Fibroblast of pulmonary artery (primary cell): ENCODE results near the gene TRIM15.

Experiments
- DNase-seq: peaks from one replicate; pipeline ENCODE4 v3.0.0-alpha.2; 2010; ENCODE audit warnings: low read depth
- H3K4me3 ChIP-seq: replicated peaks from 2 replicates; pipeline ENCODE4 v1.5.1; 2011; ENCODE audit warnings: low read depth, mild to moderate bottlenecking, control low read depth, low read length, moderate library complexity
- TF ChIP-seq, protein P1 (sequence below): IDR thresholded peaks from 2 replicates; pipeline ENCODE4 v1.5.1; 2011; ENCODE audit warnings: mild to moderate bottlenecking, control low read depth, low read length, inconsistent platforms; ENCODE audit errors: missing control alignments

TRIM15 gene

GRCh38 chr6:30157999-30158398 lies 5.3 kb upstream of the TRIM15 start:
- TF ChIP-seq, protein P1, sequence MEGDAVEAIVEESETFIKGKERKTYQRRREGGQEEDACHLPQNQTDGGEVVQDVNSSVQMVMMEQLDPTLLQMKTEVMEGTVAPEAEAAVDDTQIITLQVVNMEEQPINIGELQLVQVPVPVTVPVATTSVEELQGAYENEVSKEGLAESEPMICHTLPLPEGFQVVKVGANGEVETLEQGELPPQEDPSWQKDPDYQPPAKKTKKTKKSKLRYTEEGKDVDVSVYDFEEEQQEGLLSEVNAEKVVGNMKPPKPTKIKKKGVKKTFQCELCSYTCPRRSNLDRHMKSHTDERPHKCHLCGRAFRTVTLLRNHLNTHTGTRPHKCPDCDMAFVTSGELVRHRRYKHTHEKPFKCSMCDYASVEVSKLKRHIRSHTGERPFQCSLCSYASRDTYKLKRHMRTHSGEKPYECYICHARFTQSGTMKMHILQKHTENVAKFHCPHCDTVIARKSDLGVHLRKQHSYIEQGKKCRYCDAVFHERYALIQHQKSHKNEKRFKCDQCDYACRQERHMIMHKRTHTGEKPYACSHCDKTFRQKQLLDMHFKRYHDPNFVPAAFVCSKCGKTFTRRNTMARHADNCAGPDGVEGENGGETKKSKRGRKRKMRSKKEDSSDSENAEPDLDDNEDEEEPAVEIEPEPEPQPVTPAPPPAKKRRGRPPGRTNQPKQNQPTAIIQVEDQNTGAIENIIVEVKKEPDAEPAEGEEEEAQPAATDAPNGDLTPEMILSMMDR = no peak
- no peak for DNase-seq
- no peak overlapping the region for H3K4me3 ChIP-seq

GRCh38 chr6:30158475-30159040 lies 4.8 kb upstream of the TRIM15 start:
- no peak overlapping the region for H3K4me3 ChIP-seq
- no peak for DNase-seq
- TF ChIP-seq, protein P1 = no peak

DNA sequence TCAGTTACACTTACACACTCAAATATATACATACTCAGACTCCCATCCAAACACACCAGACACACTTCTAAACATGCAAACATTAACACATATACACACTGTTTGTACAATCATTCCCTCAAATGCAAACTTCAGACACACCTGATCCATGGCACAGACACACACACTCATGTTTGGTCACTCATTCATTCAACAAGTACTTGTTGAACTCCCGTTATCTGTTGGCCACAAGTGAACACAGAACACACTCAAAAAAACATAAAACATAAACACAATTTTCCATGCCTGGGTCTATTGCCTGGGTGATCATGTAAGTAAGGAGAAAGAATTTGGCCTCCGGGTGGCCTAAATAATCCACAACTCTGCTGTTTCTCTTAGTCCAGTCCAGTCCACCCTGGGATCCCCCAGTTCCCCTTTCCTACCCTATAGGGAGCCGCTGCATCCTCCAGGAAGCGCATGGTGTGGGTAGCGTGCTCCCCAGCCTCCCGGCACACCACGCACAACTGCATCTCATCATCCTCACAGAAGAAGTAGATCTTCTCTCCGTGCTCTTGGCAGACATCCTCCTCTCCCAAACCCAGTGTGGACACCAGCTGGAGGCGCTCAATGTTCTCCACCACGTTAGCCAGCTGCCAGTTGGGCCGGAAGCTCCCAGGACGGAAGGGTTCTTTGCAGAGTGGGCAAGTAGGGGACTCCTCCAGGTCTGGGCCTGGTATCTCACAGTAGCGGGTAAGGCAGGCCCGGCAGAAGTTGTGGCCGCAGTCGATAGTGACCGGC lies 3.1 kb upstream of the TRIM15 start:
- TF ChIP-seq, protein P1 = no peak
- no peak overlapping the region for H3K4me3 ChIP-seq
- DNase-seq = no peak

DNA sequence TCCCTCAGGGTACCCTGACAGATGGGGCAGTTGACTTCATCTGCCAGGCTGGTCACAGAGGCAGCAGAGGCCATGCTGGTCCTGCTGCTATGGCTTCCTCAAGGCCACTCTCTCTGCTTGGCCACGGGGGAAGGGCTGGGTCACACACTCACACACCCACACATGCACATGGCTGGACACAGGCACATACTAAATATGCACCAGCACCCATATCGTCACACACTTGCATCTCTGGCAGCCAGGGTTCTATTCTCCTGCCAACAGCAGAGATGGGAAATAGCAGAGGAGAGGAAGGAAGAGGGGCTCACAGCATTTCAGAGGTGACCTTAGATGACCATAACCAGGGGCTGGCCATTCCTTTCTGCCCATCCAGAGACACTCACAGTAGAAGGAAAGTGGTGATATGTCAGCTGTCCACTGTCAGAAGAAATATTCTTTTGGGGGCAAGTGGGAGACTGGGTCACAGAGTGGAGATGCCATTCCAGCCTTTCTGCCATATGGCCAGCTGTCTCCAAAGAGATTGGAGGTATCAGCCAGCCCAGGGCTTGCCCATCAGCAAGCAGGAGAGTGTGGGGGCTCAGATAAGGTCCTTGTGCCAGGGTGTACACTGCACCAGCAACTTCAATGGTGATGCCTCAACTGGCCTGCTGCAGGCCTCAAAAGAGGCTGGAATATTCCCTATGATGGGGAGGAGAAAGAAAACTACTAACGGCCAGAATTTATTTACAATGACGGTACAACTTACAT lies 2.4 kb upstream of the TRIM15 start, which contains the start of gene TRIM10:
TSS of gene TRIM10 (minus strand) at position 427 of the 747 bp plus-strand sequence. CDS start at position 74, 353 bp downstream.
- H3K4me3 ChIP-seq = no peak within 1 kb of the TSS
- TF ChIP-seq, protein P1 = no peak
- no peak for DNase-seq

DNA sequence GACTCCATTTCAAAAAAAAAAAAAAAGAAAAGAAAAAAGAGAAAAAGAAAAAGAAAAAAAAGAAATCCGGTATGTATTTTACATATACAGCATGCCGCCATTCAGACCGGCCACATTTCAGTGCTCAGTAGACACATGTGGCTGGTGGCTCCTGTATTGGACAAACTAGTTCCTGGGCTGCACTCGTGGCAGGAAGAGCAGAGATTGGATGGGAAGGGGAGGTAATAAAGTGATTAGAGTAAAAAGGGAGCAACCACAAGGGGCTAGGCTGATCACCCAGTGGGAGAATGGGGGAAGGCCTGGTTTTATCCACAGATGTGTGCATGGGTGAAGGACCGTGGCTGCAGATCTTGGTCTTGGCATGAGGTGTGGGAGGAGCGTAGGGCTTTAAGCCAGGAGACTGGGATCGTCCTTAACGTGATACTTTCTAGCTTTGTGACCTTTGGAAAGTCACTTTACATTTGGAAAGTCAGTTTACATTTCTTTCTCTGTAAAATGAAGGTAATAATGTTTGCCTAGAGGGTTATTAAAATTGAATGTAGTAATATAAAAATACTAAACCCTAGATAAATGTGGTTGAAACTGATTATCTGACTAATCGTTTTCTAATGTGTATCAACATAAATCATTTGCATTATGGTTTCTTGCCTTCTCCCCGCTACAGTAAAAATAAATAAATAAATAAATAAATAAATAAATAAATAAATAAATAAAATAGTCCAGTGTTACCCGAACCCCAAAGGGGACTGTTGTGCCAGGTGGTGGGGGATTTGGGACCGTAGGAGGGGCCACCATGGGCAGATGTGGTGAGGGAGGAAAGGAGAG lies 869 bp upstream of the TRIM15 start:
- DNase-seq = no peak
- TF ChIP-seq, protein P1 = no peak
- H3K4me3 ChIP-seq = no peak overlapping the region

- TF ChIP-seq, protein P1 = no peak
- H3K4me3 ChIP-seq = no peak overlapping the region
- DNase-seq = no peak
These were observed 740 bp downstream of the TRIM15 start for GRCh38 chr6:30163918-30164654.
